Measurements from ENCODE around the gene LMOD2. TPM values are rescaled to one million over a fixed set of nuclear protein-coding genes. Genes with fewer than 3 reads are reported as not detected.

The LMOD2 gene
- total and polyA plus RNA-seq, 2 donors (not counting 3 experiments of a cell fraction or from before 2014, with no cell fraction given) = not detected

GRCh38 chr7:123680580-123680979 is 24.9 kb downstream of the LMOD2 start:
- H3K36me3 ChIP-seq (ENCODE audit: control insufficient read depth in 2 of 2, extremely low read depth in 1 of 2, insufficient read depth in 2 of 2, low read length in 2 of 2) = peaks cover 1 to 7% of the 10 kb centered on the region in 2 experiments
- ChIA-PET POLR2A (no interaction called here), CTCF (interaction anchor here (0.7 to 2.5 kb wide), 5 partner anchors 21 to 192 kb away, joined by 3 to 22 read pairs (median 5); no protein-coding TSS in a partner anchor)
- BruUV-seq (replicated peaks) = no TSS peak
- intact Hi-C loops (cut with micrococcal nuclease) = loop anchor here (2.0 to 5.0 kb wide), 3 partner anchors 98 to 188 kb away; no protein-coding TSS in a partner anchor
- H3K4me2 ChIP-seq (ENCODE audit: insufficient read depth, low read length) = no peak overlapping the region
- no peaks in the 10 kb centered on the region for H3K27me3 ChIP-seq (ENCODE audit: control insufficient read depth in 2 of 2, insufficient read depth in 2 of 2, low read length in 2 of 2)
- DNase-seq (ENCODE audit: low read depth, low spot score) (no peak), FAIRE-seq (no peak)
- H3K4me1 ChIP-seq (ENCODE audit: control insufficient read depth, extremely low read depth, insufficient read depth, low read length) = no peaks in the 10 kb centered on the region
- no peaks in the 10 kb centered on the region for H4K20me1 ChIP-seq (replicated peaks; ENCODE audit: control insufficient read depth, extremely low read depth, insufficient read depth, low read length)
- H3K4me3 ChIP-seq (replicated peaks in 1 of 3; ENCODE audit: insufficient read depth in 1 of 3, low read depth in 1 of 3, low read length in 3 of 3) = no peak overlapping the region
- H3K9me3 ChIP-seq (replicated peaks; ENCODE audit: control insufficient read depth, insufficient read depth, low read length) = no peaks in the 10 kb centered on the region
- H3K27ac ChIP-seq (ENCODE audit: insufficient read depth, low read depth, low read length) = no peak overlapping the region
- dilution Hi-C loops (cut with MboI; ENCODE audit: extremely low pct_ligation_motif_present, low sequenced_read_pairs) = no loop called here
- H2AFZ ChIP-seq (ENCODE audit: low read depth, low read length) = no peak overlapping the region
- H3K79me2 ChIP-seq (ENCODE audit: control insufficient read depth, insufficient read depth, low read length) = no peaks in the 10 kb centered on the region
- no peaks in the 10 kb centered on the region for H3K9me1 ChIP-seq (replicated peaks; ENCODE audit: control insufficient read depth, extremely low read depth, insufficient read depth, low read length)
- TF ChIP-seq POLR2A (IDR thresholded peaks at IDR 0.05; ENCODE audit: low read depth, low read length) = no peak
- TF ChIP-seq MAX (IDR thresholded peaks at IDR 0.05; ENCODE audit: insufficient read depth, insufficient read length) = no peak
- TF ChIP-seq CTCF (IDR thresholded peaks at IDR 0.05; ENCODE audit: extremely low read depth in 1 of 2, insufficient read depth in 1 of 2, low read depth in 1 of 2, low read length in 2 of 2) = no peak
- no peak for TF ChIP-seq FOS (IDR thresholded peaks at IDR 0.05; ENCODE audit: borderline replicate concordance, insufficient read depth, low read length)
- TF ChIP-seq POLR2AphosphoS5 (IDR thresholded peaks at IDR 0.05; ENCODE audit: insufficient read depth, low read depth, low read length) = no peak
- no peak for TF ChIP-seq EZH2 (IDR thresholded peaks at IDR 0.05; ENCODE audit: borderline replicate concordance, low read depth, low read length, severe bottlenecking)
- TF ChIP-seq MYC (IDR thresholded peaks at IDR 0.05; ENCODE audit: low read depth, low read length) = no peak
- TF ChIP-seq GATA2 (IDR thresholded peaks at IDR 0.05; ENCODE audit: insufficient read depth, insufficient read length, low read depth, low read length) = no peak
- TF ChIP-seq JUN (IDR thresholded peaks at IDR 0.05; ENCODE audit: borderline replicate concordance, insufficient read depth, insufficient read length, low read depth) = no peak
- H3K9ac ChIP-seq (replicated peaks; ENCODE audit: extremely low read depth, insufficient read depth, low read length) = no peak overlapping the region
